ENCODE results near the gene RIOK3. TPM values are rescaled to one million over a fixed set of nuclear protein-coding genes. Genes with fewer than 3 reads are reported as not detected.

RIOK3 gene
- total RNA-seq, 6 experiments from 2014 or later, result 37.9 to 46.1 (median 42.4) TPM

DNA sequence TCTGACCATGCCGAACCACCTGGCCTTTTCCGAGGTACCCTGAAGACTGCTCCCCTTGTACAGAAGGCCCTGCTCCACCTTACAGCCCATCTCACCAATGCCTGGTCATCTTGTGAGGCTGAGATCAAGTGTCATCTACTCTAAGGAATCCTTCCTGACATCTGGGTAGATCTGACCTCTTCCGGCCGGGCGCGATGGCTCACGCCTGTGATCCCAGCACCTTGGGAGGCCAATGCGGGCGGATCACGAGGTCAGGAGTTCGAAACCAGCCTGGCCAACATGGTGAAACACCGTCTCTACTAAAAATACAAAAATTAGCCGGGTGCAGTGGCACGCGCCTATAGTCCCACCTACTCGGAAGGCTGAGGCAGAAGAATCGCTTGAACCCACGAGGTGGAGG, 2.1 kb upstream of the RIOK3 start:
- Mint-ChIP-seq H3K27ac (no peak overlapping the region), H3K9me3 (no peaks in the 10 kb centered on the region), H3K4me3 (no peak overlapping the region), H3K36me3 (ENCODE audit: low read depth) (no peaks in the 10 kb centered on the region), H3K27me3 (ENCODE audit: insufficient read depth) (peaks cover 1% of the 10 kb centered on the region; the same call in 1 of the 2 replicates), H3K4me1 (ENCODE audit: low read depth) (peaks cover 25% of the 10 kb centered on the region)
- no peak for DNase-seq
- TF ChIP-seq, protein P1, sequence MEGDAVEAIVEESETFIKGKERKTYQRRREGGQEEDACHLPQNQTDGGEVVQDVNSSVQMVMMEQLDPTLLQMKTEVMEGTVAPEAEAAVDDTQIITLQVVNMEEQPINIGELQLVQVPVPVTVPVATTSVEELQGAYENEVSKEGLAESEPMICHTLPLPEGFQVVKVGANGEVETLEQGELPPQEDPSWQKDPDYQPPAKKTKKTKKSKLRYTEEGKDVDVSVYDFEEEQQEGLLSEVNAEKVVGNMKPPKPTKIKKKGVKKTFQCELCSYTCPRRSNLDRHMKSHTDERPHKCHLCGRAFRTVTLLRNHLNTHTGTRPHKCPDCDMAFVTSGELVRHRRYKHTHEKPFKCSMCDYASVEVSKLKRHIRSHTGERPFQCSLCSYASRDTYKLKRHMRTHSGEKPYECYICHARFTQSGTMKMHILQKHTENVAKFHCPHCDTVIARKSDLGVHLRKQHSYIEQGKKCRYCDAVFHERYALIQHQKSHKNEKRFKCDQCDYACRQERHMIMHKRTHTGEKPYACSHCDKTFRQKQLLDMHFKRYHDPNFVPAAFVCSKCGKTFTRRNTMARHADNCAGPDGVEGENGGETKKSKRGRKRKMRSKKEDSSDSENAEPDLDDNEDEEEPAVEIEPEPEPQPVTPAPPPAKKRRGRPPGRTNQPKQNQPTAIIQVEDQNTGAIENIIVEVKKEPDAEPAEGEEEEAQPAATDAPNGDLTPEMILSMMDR (IDR thresholded peaks at IDR 0.05), result no peak

DNA sequence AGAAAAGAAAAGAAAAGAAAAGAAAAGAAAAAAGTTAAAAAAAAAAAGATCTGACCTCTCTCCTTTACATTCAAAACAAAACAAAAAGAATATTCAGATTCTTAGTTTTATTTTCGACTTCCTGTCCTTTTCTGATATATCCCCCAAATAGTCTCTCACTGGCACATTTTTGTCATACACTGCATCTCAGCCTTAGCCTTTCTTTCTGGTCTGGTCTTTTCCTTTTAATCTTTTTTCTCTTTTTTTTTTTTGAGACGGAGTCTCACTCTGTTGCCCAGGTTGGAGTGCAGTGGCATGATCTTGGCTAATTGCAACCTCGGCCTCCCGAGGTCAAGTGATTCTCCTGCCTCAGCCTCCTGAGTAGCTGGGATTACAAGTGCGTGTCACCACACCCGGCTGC, 1.6 kb upstream of the RIOK3 start:
- Mint-ChIP-seq H3K36me3 (ENCODE audit: low read depth) (no peaks in the 10 kb centered on the region), H3K9me3 (no peaks in the 10 kb centered on the region), H3K27me3 (ENCODE audit: insufficient read depth) (peaks cover 1% of the 10 kb centered on the region; the same call in 1 of the 2 replicates), H3K27ac (no peak overlapping the region; the same call in 1 of the 2 replicates), H3K4me3 (no peak overlapping the region), H3K4me1 (ENCODE audit: low read depth) (peaks cover 25% of the 10 kb centered on the region)
- TF ChIP-seq, protein P1 (IDR thresholded peaks at IDR 0.05), result no peak
- DNase-seq, result no peak

DNA sequence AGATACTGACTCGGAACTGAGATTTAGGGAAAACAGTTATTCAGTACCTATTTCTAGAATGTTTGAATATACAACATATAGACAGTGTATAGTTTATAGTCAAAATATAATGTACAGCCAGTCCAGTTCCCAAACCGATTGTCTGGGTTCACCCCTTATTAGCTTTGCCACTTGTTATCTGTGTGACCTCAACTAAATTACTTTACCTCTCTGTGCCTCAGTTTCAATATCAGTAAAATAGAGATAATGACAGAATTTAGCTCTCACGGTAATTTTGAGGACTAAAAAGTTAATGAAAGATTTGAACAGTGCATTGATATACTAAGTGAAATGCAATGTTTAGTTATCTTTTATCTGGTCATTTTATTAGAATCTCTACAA, 750 bp upstream of the RIOK3 start:
- H3K36me3 Mint-ChIP-seq (ENCODE audit: low read depth), result peaks cover 5% of the 10 kb centered on the region; the same call in 1 of the 2 replicates
- TF ChIP-seq, protein P1 (IDR thresholded peaks at IDR 0.05), result no peak
- peaks cover 1% of the 10 kb centered on the region; the same call in 1 of the 2 replicates for H3K27me3 Mint-ChIP-seq (ENCODE audit: insufficient read depth)
- H3K9me3 Mint-ChIP-seq, result no peaks in the 10 kb centered on the region
- peak overlapping the region; percentile 95 for H3K27ac Mint-ChIP-seq
- H3K4me3 Mint-ChIP-seq, result peak overlapping the region; percentile 100
- DNase-seq, result no peak
- H3K4me1 Mint-ChIP-seq (ENCODE audit: low read depth), result peaks cover 31% of the 10 kb centered on the region

DNA sequence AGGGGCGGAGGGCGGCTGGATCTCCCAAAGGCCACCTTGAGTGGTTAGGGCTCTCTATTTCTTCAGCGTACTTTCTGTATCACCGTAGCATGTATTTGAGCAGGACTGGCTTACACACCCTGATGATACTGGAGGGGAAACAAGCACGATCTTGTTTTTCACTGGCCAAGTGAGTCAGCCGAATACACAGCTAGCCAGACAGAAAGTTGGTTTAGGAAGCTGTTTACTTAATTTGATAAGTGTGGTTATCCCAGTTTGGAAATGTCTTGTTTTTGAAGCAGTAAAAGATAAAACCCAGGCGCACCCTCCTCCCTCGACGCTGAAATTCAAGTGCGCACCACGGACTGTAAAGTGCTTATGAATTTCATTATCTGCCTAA, 582 bp downstream of the RIOK3 start:
- Mint-ChIP-seq H3K27ac (peak overlapping the region; percentile 95), H3K36me3 (ENCODE audit: low read depth) (peaks cover 5% of the 10 kb centered on the region; the same call in 1 of the 2 replicates), H3K9me3 (no peaks in the 10 kb centered on the region), H3K4me1 (ENCODE audit: low read depth) (peaks cover 45% of the 10 kb centered on the region), H3K27me3 (ENCODE audit: insufficient read depth) (peaks cover 1% of the 10 kb centered on the region; the same call in 1 of the 2 replicates), H3K4me3 (peak overlapping the region; percentile 100)
- TF ChIP-seq, protein P1 (IDR thresholded peaks at IDR 0.05), result no peak
- peak; percentile 51 for DNase-seq

DNA sequence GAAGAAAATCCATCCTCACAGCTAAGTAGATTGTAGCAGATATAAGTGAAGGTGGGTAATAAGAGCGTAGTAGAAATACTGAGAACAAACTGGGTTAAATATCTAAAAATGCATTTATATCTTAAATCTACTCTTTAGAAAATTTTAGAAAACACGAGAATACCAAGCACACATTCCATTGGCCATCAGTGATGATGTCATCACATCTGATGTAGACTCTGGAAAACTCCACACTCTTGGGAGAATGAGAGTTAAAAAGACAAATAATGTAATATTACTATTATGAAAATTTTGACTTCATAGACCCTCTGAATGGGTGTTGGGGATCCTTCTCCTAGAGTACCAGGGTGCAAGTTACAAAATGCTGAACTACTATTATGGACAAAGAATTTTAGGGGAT, 3.7 kb downstream of the RIOK3 start:
- Mint-ChIP-seq H3K4me1 (ENCODE audit: low read depth) (peaks cover 68% of the 10 kb centered on the region), H3K27ac (peak overlapping the region; percentile 37)
- no peak for DNase-seq

More for the DNA sequence above, 3.7 kb downstream of the RIOK3 start:
- TF ChIP-seq, protein P1 (IDR thresholded peaks at IDR 0.05), result no peak
- Mint-ChIP-seq H3K36me3 (ENCODE audit: low read depth) (peaks cover 10% of the 10 kb centered on the region; the same call in 1 of the 2 replicates), H3K4me3 (no peak overlapping the region), H3K9me3 (no peaks in the 10 kb centered on the region), H3K27me3 (ENCODE audit: insufficient read depth) (no peaks in the 10 kb centered on the region)

Data from HFFc6 (cell line).